Spleen (tissue), 11 donors: ENCODE results near the gene SCFD2. TPM values are rescaled to one million over a fixed set of nuclear protein-coding genes. Genes with fewer than 3 reads are reported as not detected.
"Not testable (repeated sequence)": the region's sequence is repeated elsewhere in the genome, so short reads cannot be mapped to it uniquely, and the experiment has no call there.

Experiments
- DNase-seq: peaks from one replicate; pipeline ENCODE4 v3.0.0-alpha.2; 2020
- H3K27ac ChIP-seq, 8 donors: fragments of 200-600 bp; sonication (generic) in 7 of 8; 1 replicate in 4 of 8; 2 replicates in 4 of 8; pipeline versions ENCODE4 v1.5.0 to v1.8.0; 2016 to 2021; ENCODE audit warnings: inconsistent platforms in 4 of 8, mild to moderate bottlenecking in 4 of 8, moderate library complexity in 1 of 8
- H3K27me3 ChIP-seq, 7 donors: fragments of 200-600 bp; sonication (generic) in 6 of 7; replicated peaks in 1 of 7; 1 replicate in 4 of 7; 2 replicates in 3 of 7; pipeline versions ENCODE4 v1.5.0 to v1.8.0; 2016 to 2021; ENCODE audit warnings: inconsistent platforms in 3 of 7, mild to moderate bottlenecking in 1 of 7
- H3K36me3 ChIP-seq, 6 donors: fragments of 200-600 bp; sonication (generic) in 5 of 6; 1 replicate in 4 of 6; 2 replicates in 2 of 6; pipeline versions ENCODE4 v1.5.0 to v1.8.0; 2016 to 2021; ENCODE audit warnings: inconsistent platforms in 2 of 6
- H3K4me1 ChIP-seq, 6 donors: fragments of 200-600 bp; sonication (generic) in 5 of 6; 1 replicate in 3 of 6; 2 replicates in 3 of 6; pipeline versions ENCODE4 v1.5.0 to v1.8.0; 2016 to 2021; ENCODE audit warnings: inconsistent platforms in 3 of 6
- H3K4me3 ChIP-seq, 8 donors: fragments of 200-600 bp; sonication (generic) in 7 of 8; 1 replicate in 4 of 8; 2 replicates in 4 of 8; pipeline versions ENCODE4 v1.5.0 to v1.8.0; 2016 to 2021; ENCODE audit warnings: inconsistent platforms in 4 of 8, mild to moderate bottlenecking in 4 of 8, moderate library complexity in 2 of 8
- H3K9me3 ChIP-seq, 8 donors: fragments of 200-600 bp; sonication (generic) in 7 of 8; 1 replicate in 4 of 8; 2 replicates in 4 of 8; pipeline versions ENCODE4 v1.5.0 to v1.8.0; 2016 to 2021; ENCODE audit warnings: inconsistent platforms in 4 of 8
- POLR2A ChIP-seq, 3 donors: fragments of 450-650 bp; IDR thresholded peaks; one replicate each; pipeline ENCODE4 v1.5.1; 2017; ENCODE audit warnings: antibody characterized with exemption in 3 of 3, mild to moderate bottlenecking in 1 of 3
- POLR2AphosphoS5 ChIP-seq, 3 donors: sonication (generic); formaldehyde crosslinking; IDR thresholded peaks; one replicate each; pipeline ENCODE4 v1.5.1; 2017; ENCODE audit warnings: antibody characterized with exemption in 3 of 3
- whole genome bisulfite sequencing, 5 donors: extraction: QIAGEN DNeasy Blood & Tissue Kit in 3 of 5; methylation state at CpG; one replicate each; pipeline versions ENCODE4 v1.1.5 to v1.1.7; 2013 to 2018; 5-methylcytosine and 5-hydroxymethylcytosine counted together
- intact Hi-C: fragments of 100-400 bp; cut with DNase I; formaldehyde crosslinking; loops from one replicate; pipeline ENCODE4 v1.15.0; 2023; ENCODE audit warnings: low total_unique reads
- polyA plus RNA-seq, 3 donors: library from polyadenylated mRNA; stranded (reverse); fragments of 200-250 nt; gene quantifications; one replicate each; pipeline ENCODE4 v1.2.1, GENCODE V29; 2013
- total RNA-seq, 7 donors: library from RNA; depleted of rRNA in 3 of 7; stranded (reverse); fragments of >200 nt in 3 of 7; fragmentation: NEBNext Ultra II Directional in 4 of 7; extraction: Animal tissue kit (Norgen Biotek cat#: 25700) in 4 of 7; gene quantifications; one replicate each; pipeline versions ENCODE4 v1.1.0 to v1.2.1, GENCODE V29; 2016 to 2021
- TF ChIP-seq, protein P1 (sequence below), 11 experiments: fragments of 200-600 bp in 7 of 11; fragments of 450-650 bp in 4 of 11; sonication (generic) in 4 of 11; IDR thresholded peaks in 8 of 11; conservative IDR thresholded peaks in 3 of 11; 1 replicate in 7 of 11; 2 replicates in 4 of 11; pipeline versions ENCODE4 v1.4.0 to v1.8.0; 2016 to 2021; ENCODE audit warnings: antibody characterized with exemption in 11 of 11, inconsistent platforms in 4 of 11, mild to moderate bottlenecking in 1 of 11
- donor health status: healthy with polysubstance abuse.
- donor health status: DM: no; HTN: no; CAD: no; lungs with moderate emphysema.
- donor health status: DM: no; HTN: no; CAD: no.
- donor health status: Bipolar disorder and iron deficiency.
- donor health status: healthy.
- donor health status: DM: no; HTN: no; CAD: no.
- donor health status: DM: yes; HTN: yes; CAD: no.

The SCFD2 gene
- total and polyA plus RNA-seq, 10 donors: 3.6 to 42.1 (median 21.1) TPM

DNA sequence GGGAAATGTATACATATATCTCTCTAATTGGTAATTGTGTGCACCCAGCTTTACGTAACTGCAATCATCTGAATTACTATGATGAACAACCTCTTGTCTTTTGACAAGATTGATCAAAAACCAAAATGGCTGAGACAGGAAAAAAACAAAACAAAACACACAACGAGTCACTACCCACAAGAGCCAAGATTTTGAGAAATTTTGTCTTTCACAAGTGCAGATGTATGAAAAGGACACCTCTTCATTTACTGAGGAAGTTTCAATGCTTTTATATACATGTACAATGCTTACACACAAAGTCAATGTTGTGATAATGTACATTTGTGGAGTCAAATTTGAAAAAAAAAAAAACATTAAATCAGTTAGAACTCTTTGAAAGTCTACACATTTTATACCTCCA is 224.6 kb downstream of the SCFD2 start:
- peaks cover 0 to 18% (median 8%) of the 10 kb centered on the region in 6 donors for H3K36me3 ChIP-seq
- no peaks in the 10 kb centered on the region for H3K9me3 ChIP-seq
- no peak overlapping the region for H3K27ac ChIP-seq
- no peaks in the 10 kb centered on the region for H3K4me1 ChIP-seq
- DNase-seq: no peak
- no peak for TF ChIP-seq POLR2AphosphoS5 (IDR thresholded peaks at IDR 0.05)
- TF ChIP-seq POLR2A (IDR thresholded peaks at IDR 0.05): no peak
- TF ChIP-seq, protein P1, sequence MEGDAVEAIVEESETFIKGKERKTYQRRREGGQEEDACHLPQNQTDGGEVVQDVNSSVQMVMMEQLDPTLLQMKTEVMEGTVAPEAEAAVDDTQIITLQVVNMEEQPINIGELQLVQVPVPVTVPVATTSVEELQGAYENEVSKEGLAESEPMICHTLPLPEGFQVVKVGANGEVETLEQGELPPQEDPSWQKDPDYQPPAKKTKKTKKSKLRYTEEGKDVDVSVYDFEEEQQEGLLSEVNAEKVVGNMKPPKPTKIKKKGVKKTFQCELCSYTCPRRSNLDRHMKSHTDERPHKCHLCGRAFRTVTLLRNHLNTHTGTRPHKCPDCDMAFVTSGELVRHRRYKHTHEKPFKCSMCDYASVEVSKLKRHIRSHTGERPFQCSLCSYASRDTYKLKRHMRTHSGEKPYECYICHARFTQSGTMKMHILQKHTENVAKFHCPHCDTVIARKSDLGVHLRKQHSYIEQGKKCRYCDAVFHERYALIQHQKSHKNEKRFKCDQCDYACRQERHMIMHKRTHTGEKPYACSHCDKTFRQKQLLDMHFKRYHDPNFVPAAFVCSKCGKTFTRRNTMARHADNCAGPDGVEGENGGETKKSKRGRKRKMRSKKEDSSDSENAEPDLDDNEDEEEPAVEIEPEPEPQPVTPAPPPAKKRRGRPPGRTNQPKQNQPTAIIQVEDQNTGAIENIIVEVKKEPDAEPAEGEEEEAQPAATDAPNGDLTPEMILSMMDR (IDR thresholded peaks at IDR 0.05 in 8 of 11, conservative IDR thresholded peaks at IDR 0.05 in 3 of 11): no peak
- no peak overlapping the region for H3K4me3 ChIP-seq
- no peaks in the 10 kb centered on the region for H3K27me3 ChIP-seq
- 70 to 90% (median 84%) methylated on average over 2 of the region's 2 CpGs for WGBS, 5 donors
- intact Hi-C loops: no loop called here

DNA sequence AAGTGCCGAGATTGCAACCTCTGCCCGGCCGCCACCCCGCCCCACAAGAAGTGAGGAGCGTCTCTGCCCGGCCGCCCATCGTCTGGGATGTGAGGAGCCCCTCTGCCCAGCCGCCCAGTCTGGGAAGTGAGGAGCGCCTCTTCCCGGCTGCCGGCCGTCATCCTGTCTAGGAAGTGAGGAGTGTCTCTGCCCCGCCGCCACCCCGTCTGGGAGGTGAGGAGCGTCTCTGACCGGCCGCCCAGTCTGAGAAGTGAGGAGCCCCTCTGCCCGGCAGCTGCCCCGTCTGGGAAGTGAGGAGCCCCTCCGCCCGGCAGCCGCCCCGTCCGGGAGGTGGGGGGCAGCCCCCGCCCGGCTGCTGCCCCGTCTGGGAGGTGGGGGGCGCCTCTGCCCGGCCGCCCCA is 226.6 kb downstream of the SCFD2 start:
- WGBS, 5 donors: 88 to 98% (median 97%) methylated on average over 5 to 32 of the region's 32 CpGs
- H3K9me3 ChIP-seq, intact Hi-C loops, H3K36me3 ChIP-seq, H3K27ac ChIP-seq, H3K4me1 ChIP-seq, DNase-seq, H3K27me3 ChIP-seq, H3K4me3 ChIP-seq: not testable (repeated sequence)

DNA sequence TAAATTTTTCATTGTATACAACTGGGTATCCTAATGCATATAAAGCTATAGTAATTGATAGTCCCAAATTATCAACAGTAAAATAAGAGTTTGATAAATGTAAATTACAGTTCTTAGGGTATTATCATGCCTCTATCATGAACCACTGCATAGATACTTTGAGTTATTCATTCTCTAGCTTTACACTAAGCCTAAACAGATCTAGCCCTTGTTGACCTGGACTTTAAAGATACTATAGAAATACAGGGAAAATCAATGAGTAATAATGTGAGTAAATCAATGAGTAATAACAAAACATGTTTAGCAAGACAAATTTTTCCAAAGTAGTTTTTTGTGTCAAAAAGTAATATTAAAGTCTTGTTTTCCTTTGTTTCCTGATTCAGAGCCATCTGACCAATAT is 228.4 kb downstream of the SCFD2 start:
- no peak for DNase-seq
- H3K27ac ChIP-seq: no peak overlapping the region
- H3K36me3 ChIP-seq: no peaks in the 10 kb centered on the region
- H3K4me1 ChIP-seq: no peaks in the 10 kb centered on the region
- H3K4me3 ChIP-seq: no peak overlapping the region
- H3K27me3 ChIP-seq: no peaks in the 10 kb centered on the region
- TF ChIP-seq, protein P1 (IDR thresholded peaks at IDR 0.05 in 8 of 11, conservative IDR thresholded peaks at IDR 0.05 in 3 of 11): no peak
- no peak for TF ChIP-seq POLR2AphosphoS5 (IDR thresholded peaks at IDR 0.05)
- no peak for TF ChIP-seq POLR2A (IDR thresholded peaks at IDR 0.05)
- intact Hi-C loops: no loop called here
- no peaks in the 10 kb centered on the region for H3K9me3 ChIP-seq

DNA sequence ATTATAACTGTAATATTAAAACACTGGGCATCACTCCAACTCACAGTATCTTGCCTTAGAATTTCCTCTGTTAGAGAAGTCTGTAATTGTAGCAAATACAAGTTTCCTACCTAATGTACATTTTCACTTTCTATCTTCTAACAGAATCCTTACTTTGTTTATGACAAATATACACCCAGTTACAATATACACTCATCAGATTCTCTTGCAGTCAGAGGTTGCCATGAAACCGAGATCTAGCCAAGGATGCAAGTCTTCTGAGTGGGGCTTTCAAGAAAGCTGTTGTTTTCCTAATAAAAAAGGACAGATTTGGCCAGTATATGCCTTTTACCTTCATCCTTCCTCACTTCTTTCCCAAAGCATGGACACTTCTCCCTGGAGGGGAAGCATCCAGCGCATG is 228.9 kb downstream of the SCFD2 start:
- no peak for TF ChIP-seq POLR2A (IDR thresholded peaks at IDR 0.05)
- no peak for TF ChIP-seq POLR2AphosphoS5 (IDR thresholded peaks at IDR 0.05)
- TF ChIP-seq, protein P1 (IDR thresholded peaks at IDR 0.05 in 8 of 11, conservative IDR thresholded peaks at IDR 0.05 in 3 of 11): no peak
- intact Hi-C loops: no loop called here
- Histone ChIP-seq H3K9me3 (no peaks in the 10 kb centered on the region), H3K4me1 (no peaks in the 10 kb centered on the region), H3K27ac (no peak overlapping the region), H3K36me3 (no peaks in the 10 kb centered on the region), H3K4me3 (no peak overlapping the region), H3K27me3 (no peaks in the 10 kb centered on the region)
- no peak for DNase-seq
- 90 to 96% (median 92%) methylated on average over 2 of the region's 2 CpGs for WGBS, 5 donors
